H9 (cell line): ENCODE results near the gene KAZN. TPM values are rescaled to one million over a fixed set of nuclear protein-coding genes. Genes with fewer than 3 reads are reported as not detected.

Experiments
- DNase-seq: peaks from one replicate; pipeline ENCODE4 v3.0.0-alpha.2; 2017
- H2AFZ ChIP-seq: one replicate; pipeline ENCODE4 v1.6.1; 2013; ENCODE audit warnings: mild to moderate bottlenecking, low read length, control low read depth, moderate library complexity
- H2AK5ac ChIP-seq: 2 replicates; pipeline ENCODE4 v1.6.1; 2013; ENCODE audit warnings: low read length, control low read depth, mixed read lengths; ENCODE audit not compliant: insufficient read length
- H2BK120ac ChIP-seq: one replicate; pipeline ENCODE4 v1.6.1; 2013; ENCODE audit warnings: low read depth, mild to moderate bottlenecking, low read length, control low read depth, inconsistent platforms; ENCODE audit not compliant: poor library complexity, severe bottlenecking
- H2BK12ac ChIP-seq: 2 replicates; pipeline ENCODE4 v1.6.1; 2013; ENCODE audit warnings: low read length, control low read depth, mixed read lengths, low read depth; ENCODE audit not compliant: insufficient read length
- H2BK15ac ChIP-seq: 2 replicates; pipeline ENCODE4 v1.6.1; 2013; ENCODE audit warnings: low read depth, low read length, control low read depth
- H2BK20ac ChIP-seq: one replicate; pipeline ENCODE4 v1.6.1; 2013; ENCODE audit warnings: low read depth, mild to moderate bottlenecking, low read length, control low read depth, inconsistent platforms; ENCODE audit not compliant: poor library complexity, severe bottlenecking
- H2BK5ac ChIP-seq: 2 replicates; pipeline ENCODE4 v1.6.1; 2013; ENCODE audit warnings: low read length, control low read depth, mixed read lengths; ENCODE audit not compliant: insufficient read length
- H3K14ac ChIP-seq: 2 replicates; pipeline ENCODE4 v1.6.1; 2013; ENCODE audit warnings: low read length, control low read depth; ENCODE audit not compliant: insufficient read depth
- H3K18ac ChIP-seq: 2 replicates; pipeline ENCODE4 v1.6.1; 2013; ENCODE audit warnings: low read depth, mild to moderate bottlenecking, mixed read lengths, low read length, control low read depth; ENCODE audit not compliant: insufficient read length
- H3K23ac ChIP-seq: 2 replicates; pipeline ENCODE4 v1.6.1; 2013; ENCODE audit warnings: low read length, control low read depth, mixed read lengths, low read depth; ENCODE audit not compliant: insufficient read length
- H3K23me2 ChIP-seq: 2 replicates; pipeline ENCODE4 v1.6.1; 2013; ENCODE audit warnings: low read depth, mild to moderate bottlenecking, mixed read lengths, low read length, control low read depth; ENCODE audit not compliant: insufficient read length, poor library complexity, severe bottlenecking
- H3K27ac ChIP-seq: 2 replicates; pipeline ENCODE4 v1.5.1; 2013; ENCODE audit warnings: low read length, control low read depth, mixed read lengths, low read depth; ENCODE audit not compliant: insufficient read length
- H3K27me3 ChIP-seq: 2 replicates; pipeline ENCODE4 v1.6.1; 2013; ENCODE audit warnings: low read length, control low read depth, inconsistent platforms; ENCODE audit not compliant: insufficient read depth
- H3K4ac ChIP-seq: 2 replicates; pipeline ENCODE4 v1.6.1; 2013; ENCODE audit warnings: low read depth, mild to moderate bottlenecking, control low read depth, inconsistent platforms, low read length, moderate library complexity
- H3K4me1 ChIP-seq: 2 replicates; pipeline ENCODE4 v1.6.1; 2013; ENCODE audit warnings: low read length, control low read depth, inconsistent platforms; ENCODE audit not compliant: insufficient read depth
- H3K4me2 ChIP-seq: 2 replicates; pipeline ENCODE4 v1.6.1; 2013; ENCODE audit warnings: low read length, control low read depth, mixed read lengths; ENCODE audit not compliant: insufficient read length, insufficient read depth
- H3K56ac ChIP-seq: 2 replicates; pipeline ENCODE4 v1.6.1; 2013; ENCODE audit warnings: low read depth, mild to moderate bottlenecking, mixed read lengths, low read length, control low read depth; ENCODE audit not compliant: insufficient read length
- H3K79me1 ChIP-seq: 2 replicates; pipeline ENCODE4 v1.6.1; 2013; ENCODE audit warnings: low read depth, mild to moderate bottlenecking, moderate library complexity, low read length, control low read depth, inconsistent platforms; ENCODE audit not compliant: insufficient read depth, poor library complexity, severe bottlenecking
- H3K79me2 ChIP-seq: 2 replicates; pipeline ENCODE4 v1.6.1; 2013; ENCODE audit warnings: low read length, control low read depth, inconsistent platforms; ENCODE audit not compliant: insufficient read depth
- H3K9ac ChIP-seq: 2 replicates; pipeline ENCODE4 v1.6.1; 2013; ENCODE audit warnings: low read length, control low read depth, mixed read lengths; ENCODE audit not compliant: insufficient read length; ENCODE audit errors: extremely low read depth
- H3K9me3 ChIP-seq: one replicate; pipeline ENCODE4 v1.6.1; 2013; ENCODE audit warnings: low read depth, low read length, inconsistent platforms; ENCODE audit not compliant: control insufficient read depth
- H3T11ph ChIP-seq: one replicate; pipeline ENCODE4 v1.6.1; 2013; ENCODE audit warnings: mild to moderate bottlenecking, low read length, control low read depth, inconsistent platforms
- H4K20me1 ChIP-seq: one replicate; pipeline ENCODE4 v1.6.1; 2013; ENCODE audit not compliant: control insufficient read depth, insufficient read length, insufficient read depth
- H4K5ac ChIP-seq: 2 replicates; pipeline ENCODE4 v1.6.1; 2013; ENCODE audit warnings: low read depth, mild to moderate bottlenecking, mixed read lengths, low read length, control low read depth; ENCODE audit not compliant: insufficient read length
- H4K8ac ChIP-seq: replicated peaks from 2 replicates; pipeline ENCODE4 v1.6.1; 2013; ENCODE audit warnings: low read length, control low read depth, mixed read lengths, low read depth; ENCODE audit not compliant: insufficient read length
- H4K91ac ChIP-seq: 2 replicates; pipeline ENCODE4 v1.6.1; 2013; ENCODE audit warnings: low read depth, mild to moderate bottlenecking, moderate library complexity, mixed read lengths, low read length, control low read depth; ENCODE audit not compliant: insufficient read length
- H3K27ac Mint-ChIP-seq, 3 experiments: 2 replicates in 2 of 3; 3 replicates in 1 of 3; pipeline ENCODE4 v1.8.0; 2020 to 2021; ENCODE audit warnings: mixed read lengths in 3 of 3, mild to moderate bottlenecking in 1 of 3, moderate library complexity in 1 of 3
- H3K27me3 Mint-ChIP-seq: 2 replicates; pipeline ENCODE4 v1.8.0; 2021; ENCODE audit warnings: low read depth, mild to moderate bottlenecking, moderate library complexity, mixed read lengths
- H3K36me3 Mint-ChIP-seq, 3 experiments: 2 replicates in 2 of 3; 3 replicates in 1 of 3; pipeline ENCODE4 v1.8.0; 2020 to 2021; ENCODE audit warnings: low read depth in 3 of 3, mixed read lengths in 3 of 3; ENCODE audit not compliant: insufficient read depth in 1 of 3
- H3K4me1 Mint-ChIP-seq, 2 experiments: 2 replicates each; pipeline ENCODE4 v1.8.0; 2020; ENCODE audit warnings: mixed read lengths in 2 of 2
- H3K4me3 Mint-ChIP-seq, 2 experiments: 2 replicates in 1 of 2; 3 replicates in 1 of 2; pipeline ENCODE4 v1.8.0; 2020 to 2021; ENCODE audit warnings: mild to moderate bottlenecking in 2 of 2, mixed read lengths in 2 of 2, moderate library complexity in 1 of 2
- H3K9me3 Mint-ChIP-seq, 2 experiments: 2 replicates in 1 of 2; 3 replicates in 1 of 2; pipeline ENCODE4 v1.8.0; 2020; ENCODE audit warnings: mild to moderate bottlenecking in 2 of 2, mixed read lengths in 2 of 2, moderate library complexity in 1 of 2
- WGBS: extraction: QIAGEN DNeasy Blood & Tissue Kit; methylation state at CpG from one replicate; pipeline ENCODE4 v1.1.7; 2013; ENCODE audit warnings: missing lambda C conversion rate, low lambda C conversion rate, mixed read lengths; ENCODE audit not compliant: insufficient read length; ENCODE audit errors: extremely low coverage; 5-methylcytosine and 5-hydroxymethylcytosine counted together
- total RNA-seq: library from RNA; stranded (reverse); gene quantifications from 2 replicates; pipeline ENCODE4 v1.2.1, GENCODE V29; 2021
- TF ChIP-seq, protein P1 (sequence below): fragments of 200-600 bp; sonication (generic); conservative IDR thresholded peaks from 3 replicates; pipeline ENCODE4 v1.8.0; 2021; ENCODE audit warnings: antibody characterized with exemption, mild to moderate bottlenecking

Gene KAZN
- total RNA-seq, 1 experiment from 2014 or later = 7.6 TPM

DNA sequence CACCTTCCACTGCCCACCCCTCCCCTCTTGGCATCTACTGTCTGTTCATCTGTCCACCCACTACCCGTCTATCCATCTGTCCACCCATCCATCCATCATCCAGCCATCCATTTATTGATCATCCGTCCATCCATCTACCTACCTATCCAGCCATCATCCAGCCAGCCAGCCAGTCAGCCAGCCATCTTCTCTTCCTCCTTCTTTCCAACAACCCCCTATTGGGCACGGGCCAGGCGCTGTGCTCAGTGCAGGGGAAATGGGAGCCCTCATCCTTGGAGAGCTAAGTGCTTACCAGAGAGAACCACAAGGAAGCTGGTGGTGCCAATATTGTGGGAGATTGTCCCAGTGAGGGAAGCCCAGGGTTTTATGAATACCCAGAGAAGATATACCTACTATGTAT is 503.3 kb downstream of the KAZN start:
- no peak for DNase-seq
- Histone ChIP-seq H3K79me2 (no peaks in the 10 kb centered on the region), H2BK15ac (no peak overlapping the region), H2BK5ac (no peak overlapping the region), H3K4me1 (0 out of 2 replicates have a peak, but pooled peaks cover 3% of the 10 kb centered on the region), H3K56ac (no peak overlapping the region), H3K27me3 (peaks cover 3% of the 10 kb centered on the region; the same call in 1 of the 2 replicates), H2AFZ (no peak overlapping the region), H3K23me2 (no peaks in the 10 kb centered on the region), H3K14ac (no peak overlapping the region), H2AK5ac (no peak overlapping the region), H4K8ac (no peak overlapping the region), H3K9me3 (no peaks in the 10 kb centered on the region), H4K91ac (no peak overlapping the region), H3K4me2 (no peak overlapping the region), H3T11ph (no peak overlapping the region), H3K79me1 (no peaks in the 10 kb centered on the region), H3K23ac (no peak overlapping the region), H2BK20ac (no peak overlapping the region), H3K9ac (no peak overlapping the region), H2BK12ac (no peak overlapping the region), H2BK120ac (no peak overlapping the region), H4K20me1 (no peaks in the 10 kb centered on the region), H4K5ac (no peak overlapping the region), H3K18ac (no peak overlapping the region), H3K27ac (no peak overlapping the region), H3K4ac (no peak overlapping the region)
- no peaks in the 10 kb centered on the region for H3K36me3 Mint-ChIP-seq
- H3K27me3 Mint-ChIP-seq = peaks cover 44% of the 10 kb centered on the region
- WGBS = no CpG with 5 or more reads among the region's 4 CpGs
- H3K9me3 Mint-ChIP-seq = no peaks in the 10 kb centered on the region; a peak in 1 of 5 replicates
- peak overlapping the region in 1 of 2 experiments; percentile 17; a peak in 1 of 5 replicates for H3K4me3 Mint-ChIP-seq
- TF ChIP-seq, protein P1, sequence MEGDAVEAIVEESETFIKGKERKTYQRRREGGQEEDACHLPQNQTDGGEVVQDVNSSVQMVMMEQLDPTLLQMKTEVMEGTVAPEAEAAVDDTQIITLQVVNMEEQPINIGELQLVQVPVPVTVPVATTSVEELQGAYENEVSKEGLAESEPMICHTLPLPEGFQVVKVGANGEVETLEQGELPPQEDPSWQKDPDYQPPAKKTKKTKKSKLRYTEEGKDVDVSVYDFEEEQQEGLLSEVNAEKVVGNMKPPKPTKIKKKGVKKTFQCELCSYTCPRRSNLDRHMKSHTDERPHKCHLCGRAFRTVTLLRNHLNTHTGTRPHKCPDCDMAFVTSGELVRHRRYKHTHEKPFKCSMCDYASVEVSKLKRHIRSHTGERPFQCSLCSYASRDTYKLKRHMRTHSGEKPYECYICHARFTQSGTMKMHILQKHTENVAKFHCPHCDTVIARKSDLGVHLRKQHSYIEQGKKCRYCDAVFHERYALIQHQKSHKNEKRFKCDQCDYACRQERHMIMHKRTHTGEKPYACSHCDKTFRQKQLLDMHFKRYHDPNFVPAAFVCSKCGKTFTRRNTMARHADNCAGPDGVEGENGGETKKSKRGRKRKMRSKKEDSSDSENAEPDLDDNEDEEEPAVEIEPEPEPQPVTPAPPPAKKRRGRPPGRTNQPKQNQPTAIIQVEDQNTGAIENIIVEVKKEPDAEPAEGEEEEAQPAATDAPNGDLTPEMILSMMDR = no peak
- H3K4me1 Mint-ChIP-seq = peaks cover 14 to 16% of the 10 kb centered on the region in 2 experiments
- no peak overlapping the region for H3K27ac Mint-ChIP-seq
